ENCODE data around the gene TCTN1.
"Not testable (repeated sequence)": the region's sequence is repeated elsewhere in the genome, so short reads cannot be mapped to it uniquely, and the experiment has no call there.

TCTN1 gene

GRCh38 chr12:110636516-110636915 is 22.6 kb downstream of the TCTN1 start:
- Mint-ChIP-seq H3K4me3 (no peak overlapping the region), H3K27me3 (no peaks in the 10 kb centered on the region), H3K36me3 (ENCODE audit: insufficient read depth) (peaks cover 3% of the 10 kb centered on the region), H3K9me3 (no peaks in the 10 kb centered on the region), H3K4me1 (ENCODE audit: low read depth in 2 of 2) (no peaks in the 10 kb centered on the region), H3K27ac (no peak overlapping the region)
- DNase-seq (no peak), ATAC-seq (replicated peaks) (no peak)

GRCh38 chr12:110637869-110638441 is 24.0 kb downstream of the TCTN1 start:
- Mint-ChIP-seq H3K27ac (no peak overlapping the region), H3K4me3 (no peak overlapping the region), H3K36me3 (ENCODE audit: insufficient read depth) (peaks cover 3% of the 10 kb centered on the region), H3K27me3 (no peaks in the 10 kb centered on the region), H3K4me1 (ENCODE audit: low read depth in 2 of 2) (no peaks in the 10 kb centered on the region), H3K9me3 (no peaks in the 10 kb centered on the region)
- ATAC-seq (replicated peaks) (no peak), DNase-seq (no peak)

- Mint-ChIP-seq H3K27ac (no peak overlapping the region), H3K27me3 (no peaks in the 10 kb centered on the region), H3K4me3 (no peak overlapping the region), H3K4me1 (ENCODE audit: low read depth in 2 of 2) (no peaks in the 10 kb centered on the region), H3K9me3 (no peaks in the 10 kb centered on the region), H3K36me3 (ENCODE audit: insufficient read depth) (peaks cover 3% of the 10 kb centered on the region)
- ATAC-seq (replicated peaks): no peak
- DNase-seq: no peak
Measured at GRCh38 chr12:110638796-110639195, 24.9 kb downstream of the TCTN1 start.

GRCh38 chr12:110639336-110640141 is 25.6 kb downstream of the TCTN1 start:
- no peak for ATAC-seq (replicated peaks)
- Mint-ChIP-seq H3K9me3 (no peaks in the 10 kb centered on the region), H3K4me3 (no peak overlapping the region), H3K27ac (no peak overlapping the region), H3K27me3 (no peaks in the 10 kb centered on the region), H3K36me3 (ENCODE audit: insufficient read depth) (peaks cover 3% of the 10 kb centered on the region), H3K4me1 (ENCODE audit: low read depth in 2 of 2) (no peaks in the 10 kb centered on the region)
- no peak for DNase-seq

- no peaks in the 10 kb centered on the region for H3K4me1 Mint-ChIP-seq (ENCODE audit: low read depth in 2 of 2)
- no peak for ATAC-seq (replicated peaks)
Measured at GRCh38 chr12:110640275-110641025, 26.5 kb downstream of the TCTN1 start.

GRCh38 chr12:110641521-110641920 is 27.6 kb downstream of the TCTN1 start:
- Mint-ChIP-seq H3K4me1 (ENCODE audit: low read depth in 2 of 2) (no peaks in the 10 kb centered on the region), H3K4me3 (no peak overlapping the region), H3K36me3 (ENCODE audit: insufficient read depth) (peaks cover 3% of the 10 kb centered on the region), H3K27ac (no peak overlapping the region), H3K27me3 (no peaks in the 10 kb centered on the region), H3K9me3 (no peaks in the 10 kb centered on the region)
- ATAC-seq (replicated peaks) (no peak), DNase-seq (no peak)

More at GRCh38 chr12:110640275-110641025, 26.5 kb downstream of the TCTN1 start:
- Mint-ChIP-seq H3K36me3 (ENCODE audit: insufficient read depth) (peaks cover 3% of the 10 kb centered on the region), H3K4me3 (no peak overlapping the region), H3K27ac (no peak overlapping the region), H3K9me3 (no peaks in the 10 kb centered on the region), H3K27me3 (no peaks in the 10 kb centered on the region)
- no peak for DNase-seq

- peak; percentile 41 for ATAC-seq (replicated peaks)
- H3K36me3 Mint-ChIP-seq (ENCODE audit: insufficient read depth): peaks cover 17% of the 10 kb centered on the region
- DNase-seq: no peak
- H3K4me1 Mint-ChIP-seq (ENCODE audit: low read depth in 2 of 2): peaks cover 0 to 3% of the 10 kb centered on the region in 2 donors
- peak overlapping the region in 1 of 2 donors; percentile 66 for H3K27ac Mint-ChIP-seq
- no peak overlapping the region for H3K4me3 Mint-ChIP-seq
- no peaks in the 10 kb centered on the region for H3K27me3 Mint-ChIP-seq
- H3K9me3 Mint-ChIP-seq: no peaks in the 10 kb centered on the region
Measured at GRCh38 chr12:110647631-110648040, 33.7 kb downstream of the TCTN1 start.

GRCh38 chr12:110649341-110649847 is 35.5 kb downstream of the TCTN1 start:
- no peaks in the 10 kb centered on the region for H3K27me3 Mint-ChIP-seq
- H3K4me1 Mint-ChIP-seq (ENCODE audit: low read depth in 2 of 2): peaks cover 0 to 3% of the 10 kb centered on the region in 2 donors
- ATAC-seq (replicated peaks) (no peak), DNase-seq (no peak)
- no peak overlapping the region for H3K4me3 Mint-ChIP-seq
- no peaks in the 10 kb centered on the region for H3K9me3 Mint-ChIP-seq
- H3K36me3 Mint-ChIP-seq (ENCODE audit: insufficient read depth): peaks cover 19% of the 10 kb centered on the region
- H3K27ac Mint-ChIP-seq: no peak overlapping the region

GRCh38 chr12:110654238-110654637 is 40.3 kb downstream of the TCTN1 start:
- not testable (repeated sequence) for H3K27ac Mint-ChIP-seq; H3K9me3 Mint-ChIP-seq; H3K4me3 Mint-ChIP-seq; H3K27me3 Mint-ChIP-seq; DNase-seq; H3K4me1 Mint-ChIP-seq (ENCODE audit: low read depth in 2 of 2); ATAC-seq (replicated peaks)
- H3K36me3 Mint-ChIP-seq (ENCODE audit: insufficient read depth): peaks cover 14% of the 10 kb centered on the region

- H3K9me3 Mint-ChIP-seq: no peaks in the 10 kb centered on the region
- ATAC-seq (replicated peaks) (no peak), DNase-seq (no peak)
- H3K27ac Mint-ChIP-seq: peak overlapping the region in 1 of 2 donors; percentile 53
- H3K27me3 Mint-ChIP-seq: no peaks in the 10 kb centered on the region
- peaks cover 16% of the 10 kb centered on the region for H3K36me3 Mint-ChIP-seq (ENCODE audit: insufficient read depth)
- H3K4me1 Mint-ChIP-seq (ENCODE audit: low read depth in 2 of 2): peaks cover 5 to 7% of the 10 kb centered on the region in 2 donors
- no peak overlapping the region for H3K4me3 Mint-ChIP-seq
Measured at GRCh38 chr12:110656071-110656655, 42.2 kb downstream of the TCTN1 start.

- H3K27me3 Mint-ChIP-seq: no peaks in the 10 kb centered on the region
- H3K36me3 Mint-ChIP-seq (ENCODE audit: insufficient read depth): peaks cover 13% of the 10 kb centered on the region
- no peak for DNase-seq
- ATAC-seq (replicated peaks): no peak
- peak overlapping the region; percentile 55 to 74 for H3K27ac Mint-ChIP-seq
- peaks cover 17 to 20% of the 10 kb centered on the region in 2 donors for H3K4me1 Mint-ChIP-seq (ENCODE audit: low read depth in 2 of 2)
- H3K9me3 Mint-ChIP-seq: no peaks in the 10 kb centered on the region
- no peak overlapping the region for H3K4me3 Mint-ChIP-seq
Measured at GRCh38 chr12:110657747-110658146, 43.8 kb downstream of the TCTN1 start.

GRCh38 chr12:110658242-110658641 is 44.3 kb downstream of the TCTN1 start:
- H3K27ac Mint-ChIP-seq: peak overlapping the region; percentile 55 to 74
- no peaks in the 10 kb centered on the region for H3K27me3 Mint-ChIP-seq
- no peak overlapping the region for H3K4me3 Mint-ChIP-seq
- peaks cover 17 to 22% of the 10 kb centered on the region in 2 donors for H3K4me1 Mint-ChIP-seq (ENCODE audit: low read depth in 2 of 2)
- H3K36me3 Mint-ChIP-seq (ENCODE audit: insufficient read depth): peaks cover 13% of the 10 kb centered on the region
- no peak for ATAC-seq (replicated peaks)
- no peak for DNase-seq
- H3K9me3 Mint-ChIP-seq: no peaks in the 10 kb centered on the region

- Mint-ChIP-seq H3K4me1 (ENCODE audit: low read depth in 2 of 2) (peaks cover 17 to 22% of the 10 kb centered on the region in 2 donors), H3K36me3 (ENCODE audit: insufficient read depth) (peaks cover 13% of the 10 kb centered on the region)
- no peak for ATAC-seq (replicated peaks)
Measured at GRCh38 chr12:110658878-110659277, 44.9 kb downstream of the TCTN1 start.

More at GRCh38 chr12:110658878-110659277, 44.9 kb downstream of the TCTN1 start:
- H3K9me3 Mint-ChIP-seq: no peaks in the 10 kb centered on the region
- H3K27me3 Mint-ChIP-seq: no peaks in the 10 kb centered on the region
- H3K27ac Mint-ChIP-seq: peak overlapping the region; percentile 74 to 84
- no peak overlapping the region for H3K4me3 Mint-ChIP-seq
- no peak for DNase-seq

Measured in effector memory CD8-positive, alpha-beta T cell (primary cell).